RKO (cell line): ENCODE data around the gene RHOC.

ENCODE experiments used
- DNase-seq: peaks from one replicate; pipeline ENCODE4 v3.0.0-alpha.2; 2016; ENCODE audit warnings: low spot score

RHOC gene

GRCh38 chr1:112677501-112677900 lies 29.4 kb downstream of the RHOC start:
- DNase-seq = no peak

DNA sequence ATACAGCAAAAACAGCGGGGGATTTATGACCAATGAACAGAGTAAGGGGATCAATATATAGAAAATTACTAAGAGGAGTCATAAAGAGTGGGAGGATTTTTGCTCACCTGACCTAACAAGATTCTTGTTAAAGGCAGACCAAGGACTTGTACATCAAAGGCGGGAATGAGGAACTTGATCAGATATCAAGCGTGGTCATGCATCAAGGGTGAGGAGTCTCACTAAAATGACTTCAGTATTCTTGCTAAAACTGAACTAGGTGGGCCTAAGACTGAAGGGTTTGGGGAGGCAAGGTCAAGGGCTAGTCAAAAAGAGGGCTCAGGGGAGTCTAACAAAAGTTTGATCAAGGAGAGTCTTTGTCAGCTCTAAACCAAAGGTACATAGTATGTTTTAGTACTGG lies 30.4 kb downstream of the RHOC start:
- no peak for DNase-seq

DNA sequence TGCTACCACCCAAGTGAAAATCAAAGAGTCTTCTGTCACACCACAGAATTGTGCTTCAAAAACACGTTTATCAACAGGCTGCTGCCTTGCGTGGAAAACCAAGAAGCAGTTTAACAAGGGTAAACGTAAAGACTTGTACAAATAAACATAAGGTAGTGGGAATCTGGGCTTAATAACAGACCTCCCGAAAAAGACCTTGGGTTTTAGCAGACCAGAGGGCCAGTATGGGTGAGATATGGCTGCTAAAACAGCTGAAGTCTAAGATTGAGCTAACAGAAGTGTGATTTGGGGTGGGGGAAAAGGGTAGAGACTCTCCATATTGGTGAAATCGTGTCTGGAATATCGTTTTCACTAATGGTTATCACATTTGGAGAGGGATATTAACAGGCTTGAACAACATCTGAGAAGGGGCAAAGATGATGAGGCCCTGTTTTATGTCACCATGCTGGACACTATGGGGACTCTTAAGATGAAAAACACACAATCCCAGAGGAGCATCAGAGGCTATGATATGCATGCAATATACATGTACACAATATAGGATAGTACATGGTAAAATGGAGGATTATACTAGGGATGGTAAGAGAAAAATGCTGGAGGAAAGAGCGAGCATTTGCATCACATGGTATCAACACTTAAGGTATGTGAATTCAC lies 31.1 kb downstream of the RHOC start:
- DNase-seq = peak; percentile 16

- peak; percentile 48 for DNase-seq
Observed at GRCh38 chr1:112674986-112675727, 31.8 kb downstream of the RHOC start.

DNA sequence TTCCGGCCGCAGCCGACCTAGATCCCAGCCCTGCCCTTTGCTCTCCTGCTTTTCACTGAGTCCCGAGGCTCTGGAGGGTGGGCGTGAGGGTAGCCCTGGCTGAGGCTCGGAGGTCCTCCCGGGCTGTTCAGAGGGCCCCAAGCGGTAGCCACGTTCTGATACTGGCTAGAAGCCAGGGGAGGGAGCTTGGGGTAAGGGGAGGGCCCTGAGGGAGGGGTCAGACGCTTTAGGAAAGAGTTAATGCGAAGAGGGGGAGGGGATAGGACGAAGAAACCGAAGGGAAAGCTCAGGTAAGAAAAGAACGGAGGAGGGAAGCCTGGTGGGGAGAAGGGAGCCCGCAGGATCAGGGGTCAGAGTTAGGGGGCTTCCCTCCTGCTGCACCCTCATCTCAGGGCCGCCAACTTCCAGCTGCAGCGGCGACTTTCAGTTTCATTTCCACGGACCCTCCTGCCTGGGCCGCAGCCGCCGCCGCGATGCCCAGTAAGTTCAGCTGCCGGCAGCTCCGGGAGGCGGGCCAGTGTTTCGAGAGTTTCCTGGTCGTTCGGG lies 32.4 kb downstream of the RHOC start, which contains the start of gene MOV10:
Gene MOV10, plus strand, starts transcription at position 220 of the 546 bp plus-strand sequence. Its CDS starts 254 bp downstream, at position 474.
- peak; percentile 81 for DNase-seq

DNA sequence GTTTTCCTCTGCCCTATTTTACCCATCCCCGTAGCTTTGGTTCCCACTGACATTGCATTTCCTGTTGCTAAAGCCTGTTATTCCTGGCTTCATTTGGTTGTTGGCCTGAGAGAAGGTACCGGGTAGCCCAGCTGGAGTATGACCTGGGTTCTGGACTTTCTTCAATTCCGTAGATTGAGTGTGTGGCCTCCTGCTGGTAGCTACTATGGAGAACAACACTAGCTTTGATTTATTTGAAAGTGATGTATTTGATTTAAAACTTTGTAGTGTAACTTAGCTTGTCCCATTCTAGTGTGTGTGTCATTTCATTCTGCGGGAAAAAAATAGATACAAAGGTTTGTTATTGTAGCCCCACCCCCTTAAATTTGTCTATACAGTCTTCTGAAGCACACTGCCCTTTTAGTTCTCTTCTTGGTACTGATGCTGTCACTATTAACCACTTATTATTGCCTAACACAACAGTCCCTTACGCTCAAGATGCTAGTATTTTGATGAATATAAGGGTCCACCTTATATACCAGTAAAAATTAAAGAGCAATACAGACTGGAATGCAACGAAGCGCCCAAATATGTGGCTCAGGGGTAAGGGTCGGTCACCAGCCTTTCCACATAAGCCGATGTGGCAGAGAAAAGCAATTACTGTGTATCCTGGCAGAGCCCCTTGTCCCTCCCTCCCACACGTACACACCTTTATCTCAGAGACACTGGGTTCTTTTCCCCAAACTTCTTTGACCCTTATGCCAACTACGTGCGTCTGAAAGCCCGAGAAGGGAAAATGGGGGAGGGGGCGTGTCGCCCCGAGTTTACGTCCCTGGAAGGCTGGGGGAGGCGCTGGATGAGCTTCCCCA lies 33.1 kb downstream of the RHOC start:
- peak; percentile 80 for DNase-seq

- no peak for DNase-seq
Observed at GRCh38 chr1:112672842-112673241, 34.1 kb downstream of the RHOC start.

DNA sequence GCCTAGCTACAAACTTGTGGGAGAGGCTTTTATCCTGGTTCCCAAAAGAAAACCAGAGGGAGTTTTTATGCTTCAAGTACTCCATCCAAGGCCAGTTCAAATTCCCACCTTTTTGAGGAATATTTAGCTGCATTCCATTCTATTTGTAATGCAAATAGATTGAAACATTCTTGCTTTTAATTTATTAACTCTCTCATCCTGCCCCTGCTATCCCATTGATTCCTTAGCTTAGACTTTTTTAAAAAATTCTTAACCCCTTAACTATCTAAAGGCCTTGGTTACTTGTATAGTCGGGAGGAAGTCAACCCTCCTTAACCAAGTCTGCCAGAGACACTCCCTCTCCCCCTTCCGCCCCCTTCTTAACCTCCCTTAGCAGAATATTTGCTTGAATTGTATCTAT lies 34.9 kb downstream of the RHOC start:
- no peak for DNase-seq

DNA sequence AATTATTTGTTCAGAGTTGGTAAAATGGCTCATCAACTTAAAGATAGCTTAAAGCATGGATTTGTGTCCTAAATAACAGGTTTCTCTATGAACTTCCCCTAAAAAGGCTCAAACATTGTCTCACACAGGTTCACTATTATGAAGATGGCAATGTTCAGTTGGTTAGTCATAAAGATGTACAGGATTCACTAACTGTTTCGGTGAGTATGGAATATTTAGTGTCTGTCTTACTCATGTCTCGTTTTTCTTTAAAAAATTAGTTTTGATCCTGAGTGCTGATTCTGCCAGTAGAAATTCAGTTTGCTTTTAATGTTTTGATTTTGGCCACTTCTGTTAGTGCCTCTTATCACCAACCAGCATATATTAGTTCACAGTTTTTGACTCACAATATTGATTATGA lies 40.0 kb downstream of the RHOC start:
- DNase-seq = no peak

- no peak for DNase-seq
Observed at GRCh38 chr1:112665857-112666256, 41.1 kb downstream of the RHOC start.

- no peak for DNase-seq
Observed at GRCh38 chr1:112651205-112651604, 55.7 kb downstream of the RHOC start.
